Neural progenitor cell (in vitro differentiated cells): ENCODE measurements around the gene SIPA1L3. TPM values are rescaled to one million over a fixed set of nuclear protein-coding genes. Genes with fewer than 3 reads are reported as not detected.

Experiments used
- DNase-seq: peaks from one replicate; pipeline ENCODE4 v3.0.0-alpha.2; 2016; ENCODE audit warnings: low spot score
- H2AFZ ChIP-seq: fragments of 200-600 bp; sonication (generic); replicated peaks from 2 replicates; pipeline ENCODE4 v1.6.1; 2016; ENCODE audit warnings: antibody characterized with exemption
- H3F3A ChIP-seq: fragments of 200-600 bp; sonication (generic); 2 replicates; pipeline ENCODE4 v1.6.1; 2016; ENCODE audit warnings: antibody characterized with exemption, low read depth
- H3K27ac ChIP-seq: fragments of 200-600 bp; sonication (generic); 2 replicates; pipeline ENCODE4 v1.5.1; 2016; ENCODE audit warnings: mild to moderate bottlenecking
- H3K27me3 ChIP-seq: fragments of 200-600 bp; sonication (generic); 2 replicates; pipeline ENCODE4 v1.6.1; 2016; ENCODE audit warnings: mild to moderate bottlenecking, moderate library complexity
- H3K36me3 ChIP-seq: fragments of 200-600 bp; sonication (generic); 2 replicates; pipeline ENCODE4 v1.5.1; 2016
- H3K4me1 ChIP-seq: fragments of 200-600 bp; sonication (generic); 2 replicates; pipeline ENCODE4 v1.6.1; 2016; ENCODE audit warnings: mixed run types
- H3K4me2 ChIP-seq: fragments of 200-600 bp; sonication (generic); 2 replicates; pipeline ENCODE4 v1.6.1; 2016
- H3K4me3 ChIP-seq: fragments of 200-600 bp; sonication (generic); 2 replicates; pipeline ENCODE4 v1.5.1; 2016
- H3K79me2 ChIP-seq: fragments of 200-600 bp; sonication (generic); 2 replicates; pipeline ENCODE4 v1.6.1; 2016; ENCODE audit warnings: low read depth
- H3K9ac ChIP-seq: fragments of 200-600 bp; sonication (generic); 2 replicates; pipeline ENCODE4 v1.6.1; 2016
- H3K9me3 ChIP-seq: fragments of 200-600 bp; sonication (generic); 2 replicates; pipeline ENCODE4 v1.5.1; 2016; ENCODE audit warnings: low read depth
- H4K20me1 ChIP-seq: fragments of 200-600 bp; sonication (generic); 2 replicates; pipeline ENCODE4 v1.6.1; 2016; ENCODE audit warnings: low read depth
- H3K27ac Mint-ChIP-seq: 3 replicates; pipeline ENCODE4 v1.8.0; 2021; ENCODE audit warnings: mixed read lengths
- H3K27me3 Mint-ChIP-seq: 2 replicates; pipeline ENCODE4 v1.8.0; 2022; ENCODE audit warnings: low read depth, mild to moderate bottlenecking, inconsistent platforms, moderate library complexity, mixed read lengths; ENCODE audit not compliant: insufficient read depth
- H3K36me3 Mint-ChIP-seq: 3 replicates; pipeline ENCODE4 v1.8.0; 2021; ENCODE audit warnings: mixed read lengths
- H3K4me1 Mint-ChIP-seq: 3 replicates; pipeline ENCODE4 v1.8.0; 2021; ENCODE audit warnings: mixed read lengths
- H3K4me3 Mint-ChIP-seq: 3 replicates; pipeline ENCODE4 v1.8.0; 2021; ENCODE audit warnings: mild to moderate bottlenecking, moderate library complexity, mixed read lengths
- H3K9me3 Mint-ChIP-seq: 3 replicates; pipeline ENCODE4 v1.8.0; 2020; ENCODE audit warnings: mixed read lengths
- EZH2 ChIP-seq: fragments of 200-600 bp; sonication (generic); IDR thresholded peaks from 2 replicates; pipeline ENCODE4 v1.6.1; 2017; ENCODE audit warnings: antibody characterized with exemption, mild to moderate bottlenecking, moderate library complexity
- EZH2phosphoT487 ChIP-seq: fragments of 200-600 bp; sonication (generic); IDR thresholded peaks from 2 replicates; pipeline ENCODE4 v1.6.1; 2017; ENCODE audit warnings: antibody characterized with exemption
- total RNA-seq: library from RNA; depleted of rRNA; stranded (reverse); fragments of >200 nt; gene quantifications from 2 replicates; pipeline ENCODE4 v1.2.3, GENCODE V29; 2015; ENCODE audit warnings: low replicate concordance
- TF ChIP-seq, protein P1 (sequence below): fragments of 200-600 bp; sonication (generic); IDR thresholded peaks from 2 replicates; pipeline ENCODE4 v1.5.1; 2017; ENCODE audit warnings: antibody characterized with exemption, mild to moderate bottlenecking

The SIPA1L3 gene
- total RNA-seq, 1 donor from 2014 or later, result 19.2 TPM

DNA sequence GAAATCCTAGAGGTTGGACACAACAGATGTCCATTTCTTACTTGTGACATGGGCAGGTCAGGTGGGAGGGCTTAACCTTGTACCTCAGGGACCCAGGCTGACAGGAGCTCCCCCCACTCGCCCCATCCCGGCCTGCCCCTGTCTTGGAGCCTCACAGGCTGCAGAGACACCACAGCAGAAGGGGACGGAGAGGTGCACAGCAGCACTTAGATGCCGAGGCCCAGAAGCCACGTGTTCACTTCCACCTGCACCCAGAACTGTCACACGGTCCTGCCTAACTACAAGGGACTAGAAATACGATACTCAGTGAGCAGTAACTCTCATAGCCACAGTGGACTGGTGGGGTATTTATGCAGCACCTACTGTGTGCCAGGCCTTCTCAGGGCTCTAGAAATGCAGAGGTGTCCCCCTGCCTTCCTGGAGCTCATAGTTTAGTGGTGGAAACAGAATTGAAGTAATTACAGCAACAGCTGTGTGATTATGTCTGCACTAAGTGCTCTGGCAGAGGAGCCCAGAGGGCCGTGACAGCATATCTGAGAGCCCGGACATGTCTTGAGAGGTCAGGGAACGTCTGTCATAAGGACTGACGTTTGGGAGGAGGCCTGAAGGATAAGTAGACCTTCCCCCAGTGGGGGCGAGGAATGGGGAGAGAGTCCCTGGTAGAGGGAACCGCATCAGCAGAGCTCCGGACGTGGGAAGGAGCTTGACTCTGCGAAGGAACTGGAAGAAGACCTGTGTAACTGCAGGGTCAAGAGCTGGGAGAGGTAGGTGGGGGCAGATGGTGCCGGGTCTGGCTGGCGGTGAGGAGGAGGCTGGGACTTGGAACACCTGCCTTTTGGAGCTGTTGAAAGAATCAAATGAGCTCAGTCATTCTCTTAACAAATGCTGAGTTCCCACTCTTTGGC lies 130.0 kb downstream of the SIPA1L3 start:
- Histone ChIP-seq H3K4me2 (peak overlapping the region; percentile 21), H3K9me3 (no peaks in the 10 kb centered on the region), H3K9ac (no peak overlapping the region), H3K27ac (peak overlapping the region; percentile 46), H3K27me3 (no peaks in the 10 kb centered on the region), H3K79me2 (peaks cover 6% of the 10 kb centered on the region), H3K4me1 (peaks cover 32% of the 10 kb centered on the region), H4K20me1 (peaks cover 52% of the 10 kb centered on the region), H2AFZ (no peak overlapping the region), H3K36me3 (no peaks in the 10 kb centered on the region), H3K4me3 (no peak overlapping the region), H3F3A (peaks cover 4% of the 10 kb centered on the region)
- Mint-ChIP-seq H3K4me3 (no peak overlapping the region), H3K27me3 (peaks cover 12% of the 10 kb centered on the region), H3K27ac (peak overlapping the region; percentile 80), H3K9me3 (peaks cover 3% of the 10 kb centered on the region), H3K4me1 (peaks cover 42% of the 10 kb centered on the region), H3K36me3 (peaks cover 2% of the 10 kb centered on the region)
- TF ChIP-seq EZH2 (no peak), EZH2phosphoT487 (no peak)
- TF ChIP-seq, protein P1, sequence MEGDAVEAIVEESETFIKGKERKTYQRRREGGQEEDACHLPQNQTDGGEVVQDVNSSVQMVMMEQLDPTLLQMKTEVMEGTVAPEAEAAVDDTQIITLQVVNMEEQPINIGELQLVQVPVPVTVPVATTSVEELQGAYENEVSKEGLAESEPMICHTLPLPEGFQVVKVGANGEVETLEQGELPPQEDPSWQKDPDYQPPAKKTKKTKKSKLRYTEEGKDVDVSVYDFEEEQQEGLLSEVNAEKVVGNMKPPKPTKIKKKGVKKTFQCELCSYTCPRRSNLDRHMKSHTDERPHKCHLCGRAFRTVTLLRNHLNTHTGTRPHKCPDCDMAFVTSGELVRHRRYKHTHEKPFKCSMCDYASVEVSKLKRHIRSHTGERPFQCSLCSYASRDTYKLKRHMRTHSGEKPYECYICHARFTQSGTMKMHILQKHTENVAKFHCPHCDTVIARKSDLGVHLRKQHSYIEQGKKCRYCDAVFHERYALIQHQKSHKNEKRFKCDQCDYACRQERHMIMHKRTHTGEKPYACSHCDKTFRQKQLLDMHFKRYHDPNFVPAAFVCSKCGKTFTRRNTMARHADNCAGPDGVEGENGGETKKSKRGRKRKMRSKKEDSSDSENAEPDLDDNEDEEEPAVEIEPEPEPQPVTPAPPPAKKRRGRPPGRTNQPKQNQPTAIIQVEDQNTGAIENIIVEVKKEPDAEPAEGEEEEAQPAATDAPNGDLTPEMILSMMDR, result no peak
- no peak for DNase-seq

GRCh38 chr19:38039966-38040365 lies 133.0 kb downstream of the SIPA1L3 start:
- Mint-ChIP-seq H3K4me1 (peaks cover 46% of the 10 kb centered on the region), H3K27me3 (peaks cover 13% of the 10 kb centered on the region), H3K9me3 (peaks cover 5% of the 10 kb centered on the region), H3K4me3 (no peak overlapping the region), H3K27ac (no peak overlapping the region), H3K36me3 (peaks cover 4% of the 10 kb centered on the region)
- H3F3A ChIP-seq, result peaks cover 4% of the 10 kb centered on the region
- no peak overlapping the region for H3K4me3 ChIP-seq
- H3K36me3 ChIP-seq, result no peaks in the 10 kb centered on the region
- no peak overlapping the region for H3K4me2 ChIP-seq
- no peak overlapping the region for H2AFZ ChIP-seq
- H3K4me1 ChIP-seq, result peaks cover 24% of the 10 kb centered on the region
- no peaks in the 10 kb centered on the region for H3K9me3 ChIP-seq
- no peak for DNase-seq
- TF ChIP-seq EZH2 (no peak), EZH2phosphoT487 (no peak)
- TF ChIP-seq, protein P1, result no peak
- no peak overlapping the region for H3K27ac ChIP-seq
- no peaks in the 10 kb centered on the region for H3K27me3 ChIP-seq
- peaks cover 43% of the 10 kb centered on the region for H4K20me1 ChIP-seq
- H3K9ac ChIP-seq, result no peak overlapping the region
- peaks cover 29% of the 10 kb centered on the region for H3K79me2 ChIP-seq

DNA sequence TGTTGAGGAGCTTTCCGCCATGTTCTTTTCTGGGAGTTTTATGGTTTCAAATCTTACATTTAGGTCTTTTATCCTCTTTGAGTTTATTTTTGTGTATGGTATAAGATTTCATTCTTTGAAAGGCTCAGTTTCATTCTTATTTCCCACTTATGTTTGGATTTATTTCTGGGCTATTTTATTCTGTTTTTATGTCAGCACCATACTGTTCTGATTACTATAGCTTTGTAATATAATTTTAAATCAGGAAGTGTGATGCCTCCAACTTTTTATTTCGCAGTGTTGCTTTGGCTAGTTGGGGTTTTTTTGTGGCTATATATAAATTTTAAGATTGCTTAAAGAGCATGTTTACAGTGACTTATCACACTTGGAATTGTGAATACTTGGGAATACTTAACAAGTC lies 135.1 kb downstream of the SIPA1L3 start:
- Histone ChIP-seq H3K36me3 (no peaks in the 10 kb centered on the region), H3K9me3 (no peaks in the 10 kb centered on the region), H3K27ac (no peak overlapping the region), H3K27me3 (no peaks in the 10 kb centered on the region), H2AFZ (no peak overlapping the region), H3K4me3 (no peak overlapping the region), H3K4me2 (no peak overlapping the region), H3F3A (peaks cover 11% of the 10 kb centered on the region), H4K20me1 (peaks cover 42% of the 10 kb centered on the region), H3K4me1 (peaks cover 29% of the 10 kb centered on the region), H3K79me2 (peaks cover 29% of the 10 kb centered on the region), H3K9ac (no peak overlapping the region)
- Mint-ChIP-seq H3K36me3 (peaks cover 4% of the 10 kb centered on the region), H3K9me3 (peaks cover 5% of the 10 kb centered on the region), H3K27me3 (peaks cover 4% of the 10 kb centered on the region), H3K27ac (no peak overlapping the region), H3K4me1 (peaks cover 44% of the 10 kb centered on the region), H3K4me3 (no peak overlapping the region)
- TF ChIP-seq EZH2phosphoT487, result no peak
- DNase-seq, result no peak

- Mint-ChIP-seq H3K27ac (peak overlapping the region; percentile 53), H3K9me3 (peaks cover 5% of the 10 kb centered on the region), H3K4me1 (peaks cover 49% of the 10 kb centered on the region), H3K36me3 (peaks cover 4% of the 10 kb centered on the region), H3K4me3 (no peak overlapping the region), H3K27me3 (peaks cover 4% of the 10 kb centered on the region)
- H3K9ac ChIP-seq, result no peak overlapping the region
- peaks cover 47% of the 10 kb centered on the region for H4K20me1 ChIP-seq
- H3K79me2 ChIP-seq, result peaks cover 34% of the 10 kb centered on the region
- H3F3A ChIP-seq, result peaks cover 24% of the 10 kb centered on the region
- no peak for TF ChIP-seq EZH2phosphoT487
- TF ChIP-seq, protein P1, result no peak
- TF ChIP-seq EZH2, result no peak
- H3K27me3 ChIP-seq, result no peaks in the 10 kb centered on the region
- no peak for DNase-seq
- no peak overlapping the region for H3K27ac ChIP-seq
- no peaks in the 10 kb centered on the region for H3K9me3 ChIP-seq
- no peak overlapping the region for H3K4me2 ChIP-seq
- H3K4me1 ChIP-seq, result peaks cover 36% of the 10 kb centered on the region
- H2AFZ ChIP-seq, result no peak overlapping the region
- H3K4me3 ChIP-seq, result no peak overlapping the region
- no peaks in the 10 kb centered on the region for H3K36me3 ChIP-seq
Observed at GRCh38 chr19:38043649-38044144, 136.7 kb downstream of the SIPA1L3 start.
